CD4-positive, alpha-beta T cell (primary cell): Measurements from ENCODE around the gene DCLRE1A. TPM values are rescaled to one million over a fixed set of nuclear protein-coding genes. Genes with fewer than 3 reads are reported as not detected.

Experiments
- ATAC-seq: fragments of 200-7000 bp; cut with Tn5 transposase; one replicate; pipeline ENCODE4 v1.10.0; 2022; ENCODE audit warnings: mild to moderate bottlenecking; ENCODE audit not compliant: poor library complexity
- CTCF ChIA-PET: fragments of 350-600 bp; sonication (Branson Sonifier 250); formaldehyde crosslinking; loops from one replicate; lab custom pipeline; 2021; ENCODE audit warnings: antibody characterized with exemption, inconsistent platforms; lab: Charles Lee
- POLR2A ChIA-PET: fragments of 350-600 bp; sonication (Branson Sonifier 250); formaldehyde crosslinking; loops from one replicate; lab custom pipeline; 2021; ENCODE audit warnings: antibody characterized with exemption, inconsistent platforms; lab: Charles Lee
- DNase-seq, 14 experiments: peaks; one replicate each; pipeline ENCODE4 v3.0.0-alpha.2; 2013 to 2020; ENCODE audit warnings: mixed read lengths in 2 of 14
- H3K27ac ChIP-seq, 2 donors: one replicate each; pipeline versions ENCODE4 v1.5.1 to v1.7.0; 2013; ENCODE audit warnings: low read length in 2 of 2, low read depth in 1 of 2, mild to moderate bottlenecking in 1 of 2
- H3K27me3 ChIP-seq, 2 experiments: 1 replicate in 1 of 2; 2 replicates in 1 of 2; pipeline versions ENCODE4 v1.6.1 to v1.7.0; 2013; ENCODE audit warnings: low read length in 2 of 2, control low read depth in 1 of 2, mild to moderate bottlenecking in 1 of 2, moderate library complexity in 1 of 2; ENCODE audit not compliant: insufficient read depth in 2 of 2, control insufficient read depth in 1 of 2
- H3K36me3 ChIP-seq: one replicate; pipeline ENCODE4 v1.6.1; 2013; ENCODE audit warnings: low read length, control low read depth; ENCODE audit not compliant: insufficient read depth
- H3K4me1 ChIP-seq: one replicate; pipeline ENCODE4 v1.6.1; 2013; ENCODE audit warnings: low read length, control low read depth; ENCODE audit not compliant: insufficient read depth
- H3K4me3 ChIP-seq: one replicate; pipeline ENCODE4 v1.5.1; 2013; ENCODE audit warnings: mild to moderate bottlenecking, low read length, moderate library complexity
- H3K9me3 ChIP-seq, 2 experiments: 1 replicate in 1 of 2; 2 replicates in 1 of 2; pipeline versions ENCODE4 v1.6.1 to v1.7.0; 2013; ENCODE audit warnings: low read length in 2 of 2, mild to moderate bottlenecking in 2 of 2, control low read depth in 1 of 2, moderate library complexity in 1 of 2; ENCODE audit not compliant: control insufficient read depth in 1 of 2, insufficient read depth in 1 of 2
- H3K27ac Mint-ChIP-seq: one replicate; pipeline ENCODE4 v1.8.0; 2020; ENCODE audit warnings: mixed read lengths
- H3K27me3 Mint-ChIP-seq: one replicate; pipeline ENCODE4 v1.8.0; 2021; ENCODE audit warnings: mixed read lengths
- H3K36me3 Mint-ChIP-seq: one replicate; pipeline ENCODE4 v1.8.0; 2021; ENCODE audit warnings: low read depth, mixed read lengths
- H3K4me1 Mint-ChIP-seq: one replicate; pipeline ENCODE4 v1.8.0; 2021; ENCODE audit warnings: low read depth, mixed read lengths
- H3K4me3 Mint-ChIP-seq: one replicate; pipeline ENCODE4 v1.8.0; 2020; ENCODE audit warnings: mild to moderate bottlenecking, mixed read lengths
- H3K9me3 Mint-ChIP-seq: one replicate; pipeline ENCODE4 v1.8.0; 2020; ENCODE audit warnings: mixed read lengths
- CTCF ChIP-seq: fragments of 200-600 bp; IDR thresholded peaks from one replicate; pipeline ENCODE4 v1.8.0; 2022; ENCODE audit warnings: antibody characterized with exemption, mild to moderate bottlenecking
- intact Hi-C, 2 experiments: fragments of 100-400 bp; cut with DNase I in 1 of 2; cut with micrococcal nuclease in 1 of 2; formaldehyde crosslinking; loops; one replicate each; pipeline versions ENCODE4 v1.15.1 to v1.9.0; 2023 to 2025; cut with DNase I, micrococcal nuclease
- total RNA-seq, 174 experiments: library from RNA in 2 of 174; stranded (reverse) in 2 of 174; gene quantifications; one replicate each; pipeline ENCODE4 v1.2.3 and lab custom pipeline; 2021 to 2026

DCLRE1A gene
- total RNA-seq, 2 experiments from 2014 or later, result 0.36 to 0.47 TPM

- no peak overlapping the region for H3K4me3 Mint-ChIP-seq
- TF ChIP-seq CTCF, result no peak
- no peak overlapping the region for H3K27ac Mint-ChIP-seq
- DNase-seq (no peak), ATAC-seq (no peak)
- H3K27me3 ChIP-seq, result peaks cover 7 to 8% of the 10 kb centered on the region in 2 experiments
- no peaks in the 10 kb centered on the region for H3K36me3 ChIP-seq
- no peaks in the 10 kb centered on the region for H3K9me3 Mint-ChIP-seq
- no peaks in the 10 kb centered on the region for H3K36me3 Mint-ChIP-seq
- H3K4me3 ChIP-seq, result no peak overlapping the region
- H3K4me1 Mint-ChIP-seq, result no peaks in the 10 kb centered on the region
- ChIA-PET CTCF (interaction anchor here (0.9 kb wide), 1 partner anchor 323 kb away, joined by 3 read pairs; no protein-coding TSS in a partner anchor), POLR2A (no interaction called here)
- H3K9me3 ChIP-seq, result no peaks in the 10 kb centered on the region
- intact Hi-C loops, result loop anchor here in 1 of 2 experiments (10.0 kb wide), 1 partner anchor 203 kb away; no protein-coding TSS in a partner anchor
- H3K27me3 Mint-ChIP-seq, result peaks cover 54% of the 10 kb centered on the region
- no peaks in the 10 kb centered on the region for H3K4me1 ChIP-seq
- no peak overlapping the region for H3K27ac ChIP-seq
Observed at GRCh38 chr10:113791691-113792090, 62.2 kb downstream of the DCLRE1A start.

DNA sequence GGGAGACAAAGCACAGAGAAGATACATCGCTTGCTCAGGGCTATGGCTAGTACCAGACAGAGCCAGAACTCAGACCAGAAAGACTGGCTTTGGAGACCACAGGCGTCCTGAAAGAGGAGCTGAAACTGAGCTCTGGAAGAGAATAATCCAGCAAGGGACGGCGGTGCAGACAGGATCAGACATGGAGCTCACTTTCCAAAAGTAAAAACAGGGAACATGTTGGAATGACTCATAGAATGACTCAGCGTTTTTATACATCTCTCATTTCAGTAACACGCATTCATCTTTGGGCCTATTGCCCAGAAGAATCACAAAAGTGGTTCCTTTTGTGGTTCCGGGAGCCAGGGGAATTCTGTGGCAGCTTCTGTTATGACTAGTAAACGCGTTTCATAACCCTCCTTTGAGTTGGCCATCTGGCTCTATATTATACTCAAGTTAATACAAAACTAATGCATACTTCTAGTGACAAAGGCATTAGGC lies 65.2 kb downstream of the DCLRE1A start:
- no peaks in the 10 kb centered on the region for H3K36me3 Mint-ChIP-seq
- no peak overlapping the region for H3K4me3 Mint-ChIP-seq
- no peak for TF ChIP-seq CTCF
- DNase-seq (peak in 2 of 14 experiments; percentile 15 to 31), ATAC-seq (no peak)
- no peaks in the 10 kb centered on the region for H3K9me3 ChIP-seq
- no peak overlapping the region for H3K4me3 ChIP-seq
- H3K4me1 ChIP-seq, result no peaks in the 10 kb centered on the region
- intact Hi-C loops, result no loop called here
- CTCF ChIA-PET, result no interaction called here
- H3K4me1 Mint-ChIP-seq, result no peaks in the 10 kb centered on the region
- H3K27ac Mint-ChIP-seq, result no peak overlapping the region
- no peaks in the 10 kb centered on the region for H3K36me3 ChIP-seq
- H3K27me3 ChIP-seq, result no peaks in the 10 kb centered on the region
- H3K27me3 Mint-ChIP-seq, result peaks cover 33% of the 10 kb centered on the region
- no peak overlapping the region for H3K27ac ChIP-seq
- POLR2A ChIA-PET, result no interaction called here
- no peaks in the 10 kb centered on the region for H3K9me3 Mint-ChIP-seq

Other genes starting within 250 kb of the DCLRE1A start
- not detected for gene NRAP, start 190.0 kb downstream of the DCLRE1A start, total RNA-seq
- 1 to 10 TPM; 8.5 to 8.6 TPM for gene CASP7, start 174.2 kb downstream of the DCLRE1A start, total RNA-seq
- under 1 TPM in 1 of 2 experiments, not detected in 1; 0.08 TPM for gene PLEKHS1, start 102.4 kb downstream of the DCLRE1A start, total RNA-seq
- 1 to 10 TPM; 4.6 TPM for gene NHLRC2, start 579 bp upstream of the DCLRE1A start, total RNA-seq
- gene ADRB1, start 189.8 kb upstream of the DCLRE1A start, total RNA-seq, result under 1 TPM; 0.08 to 0.11 TPM